ENCODE measurements around the gene ENDOU.
A peak's percentile ranks its signal among the peaks of the same experiment; 100 is the strongest.

Gene ENDOU

DNA sequence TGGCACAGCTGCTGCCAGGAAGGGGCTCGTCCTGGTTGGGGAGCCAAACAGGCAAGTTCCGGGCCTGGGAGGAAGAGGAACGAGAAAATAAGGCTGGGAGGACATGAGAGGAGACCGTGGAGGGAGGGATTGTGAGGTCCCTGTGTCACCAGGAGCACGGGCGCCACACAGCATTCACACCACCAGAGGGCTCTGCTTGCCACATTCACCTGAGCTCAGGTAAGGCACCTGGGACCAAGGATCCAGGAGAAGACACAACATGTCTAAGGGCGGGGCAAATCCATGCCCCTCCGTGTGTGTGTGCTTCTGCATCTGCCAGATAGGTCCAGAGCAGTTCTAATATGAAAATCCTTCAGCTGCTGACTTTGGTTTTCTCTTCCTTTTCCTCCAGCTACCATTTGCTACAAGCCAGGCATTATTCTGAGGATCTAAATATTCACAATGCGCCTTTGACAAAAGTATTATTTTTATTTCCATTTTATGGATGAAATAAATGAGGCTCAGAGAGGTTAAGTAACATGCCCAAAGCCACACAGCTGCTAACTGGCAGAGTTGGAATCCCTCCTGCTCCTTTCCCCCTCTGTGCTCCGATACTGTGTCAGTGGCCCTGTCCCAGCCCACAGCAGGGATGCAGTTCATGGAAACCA lies 18.8 kb upstream of the ENDOU start:
- no peak overlapping the region for H3K4me3 ChIP-seq (replicated peaks in 1 of 2; ENCODE audit: low read depth in 2 of 2, low read length in 2 of 2)
- DNase-seq (ENCODE audit: low read depth in 2 of 2), result no peak
- TF ChIP-seq, protein P1, sequence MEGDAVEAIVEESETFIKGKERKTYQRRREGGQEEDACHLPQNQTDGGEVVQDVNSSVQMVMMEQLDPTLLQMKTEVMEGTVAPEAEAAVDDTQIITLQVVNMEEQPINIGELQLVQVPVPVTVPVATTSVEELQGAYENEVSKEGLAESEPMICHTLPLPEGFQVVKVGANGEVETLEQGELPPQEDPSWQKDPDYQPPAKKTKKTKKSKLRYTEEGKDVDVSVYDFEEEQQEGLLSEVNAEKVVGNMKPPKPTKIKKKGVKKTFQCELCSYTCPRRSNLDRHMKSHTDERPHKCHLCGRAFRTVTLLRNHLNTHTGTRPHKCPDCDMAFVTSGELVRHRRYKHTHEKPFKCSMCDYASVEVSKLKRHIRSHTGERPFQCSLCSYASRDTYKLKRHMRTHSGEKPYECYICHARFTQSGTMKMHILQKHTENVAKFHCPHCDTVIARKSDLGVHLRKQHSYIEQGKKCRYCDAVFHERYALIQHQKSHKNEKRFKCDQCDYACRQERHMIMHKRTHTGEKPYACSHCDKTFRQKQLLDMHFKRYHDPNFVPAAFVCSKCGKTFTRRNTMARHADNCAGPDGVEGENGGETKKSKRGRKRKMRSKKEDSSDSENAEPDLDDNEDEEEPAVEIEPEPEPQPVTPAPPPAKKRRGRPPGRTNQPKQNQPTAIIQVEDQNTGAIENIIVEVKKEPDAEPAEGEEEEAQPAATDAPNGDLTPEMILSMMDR (IDR thresholded peaks at IDR 0.05; ENCODE audit: low read depth, low read length), result peak; percentile 40

DNA sequence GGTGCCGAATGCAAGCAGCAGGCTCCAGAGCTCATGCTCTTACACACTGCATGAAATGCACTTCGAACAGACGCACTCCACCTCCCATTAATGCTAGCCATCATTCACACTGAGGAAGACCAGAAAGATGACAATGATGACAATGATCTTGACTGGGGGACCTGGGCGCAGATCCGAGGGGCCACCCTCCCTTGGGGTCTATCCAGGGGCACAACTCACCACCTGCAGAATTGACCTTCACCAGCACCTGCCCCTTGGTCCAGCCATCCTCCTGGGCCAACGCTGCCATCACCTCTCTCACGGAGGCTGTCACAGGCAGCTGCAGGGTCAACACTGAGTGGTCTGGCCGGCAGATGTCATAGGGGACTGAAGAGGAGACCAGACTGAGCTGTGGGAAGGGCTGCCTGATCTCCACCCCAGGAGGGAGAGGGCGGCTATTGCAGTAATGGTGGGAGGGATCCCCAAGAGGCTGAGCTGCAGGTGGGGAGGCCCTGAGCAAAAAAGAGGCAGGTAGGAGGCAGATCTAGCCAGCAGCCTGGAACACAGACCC lies 18.1 kb upstream of the ENDOU start:
- DNase-seq (ENCODE audit: low read depth in 2 of 2), result no peak
- H3K4me3 ChIP-seq (replicated peaks in 1 of 2; ENCODE audit: low read depth in 2 of 2, low read length in 2 of 2), result no peak overlapping the region
- TF ChIP-seq, protein P1 (IDR thresholded peaks at IDR 0.05; ENCODE audit: low read depth, low read length), result no peak

DNA sequence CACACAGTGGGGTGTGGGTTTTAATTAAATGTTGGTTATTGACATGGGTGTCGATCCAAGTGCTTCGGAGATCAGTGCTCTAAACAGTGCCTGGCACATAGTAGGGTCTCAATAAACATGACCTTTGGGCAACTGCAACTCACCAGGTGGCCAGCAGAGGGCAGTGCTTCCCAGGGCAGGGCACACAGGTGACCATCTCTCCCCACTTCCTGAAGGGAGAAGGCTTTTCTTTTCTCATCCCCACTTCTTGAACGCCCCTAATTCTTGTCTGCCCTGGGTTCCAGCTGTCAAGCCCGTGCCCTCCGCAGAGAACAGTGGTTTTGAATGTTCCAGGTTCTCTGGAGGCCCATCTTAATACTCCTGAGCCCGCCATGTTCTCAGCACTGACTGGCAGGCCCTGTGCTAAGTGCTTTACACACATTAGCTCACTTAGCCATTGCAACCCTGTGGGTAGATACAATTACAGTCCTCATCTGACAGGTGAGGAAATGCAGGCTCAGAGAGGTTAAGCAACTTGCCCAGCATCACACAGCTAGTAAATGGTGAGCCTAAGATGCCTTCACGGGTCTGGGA lies 17.0 kb upstream of the ENDOU start:
- TF ChIP-seq, protein P1 (IDR thresholded peaks at IDR 0.05; ENCODE audit: low read depth, low read length), result peak; percentile 99
- no peak overlapping the region for H3K4me3 ChIP-seq (replicated peaks in 1 of 2; ENCODE audit: low read depth in 2 of 2, low read length in 2 of 2)
- peak; percentile 39 to 50 for DNase-seq (ENCODE audit: low read depth in 2 of 2)

DNA sequence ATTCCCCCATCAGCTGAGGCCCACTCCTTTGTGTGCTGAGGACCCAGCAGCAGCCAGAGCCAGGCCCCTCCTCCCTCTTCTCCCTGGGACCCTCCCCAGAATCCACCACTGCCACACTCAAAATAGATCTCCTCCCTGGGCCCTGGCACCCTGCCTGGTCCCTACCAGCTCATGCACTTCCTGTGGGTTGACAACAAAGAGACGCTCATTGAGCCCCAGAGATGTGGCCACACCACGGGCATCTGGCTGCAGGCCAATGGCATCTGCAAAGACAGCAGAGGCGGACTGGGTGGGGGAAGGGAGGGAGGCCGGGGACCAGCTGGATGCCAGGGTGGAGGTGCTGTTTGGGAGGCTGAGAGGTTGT lies 16.0 kb upstream of the ENDOU start:
- DNase-seq (ENCODE audit: low read depth in 2 of 2), result peak; percentile 16 to 50
- TF ChIP-seq, protein P1 (IDR thresholded peaks at IDR 0.05; ENCODE audit: low read depth, low read length), result no peak
- H3K4me3 ChIP-seq (replicated peaks in 1 of 2; ENCODE audit: low read depth in 2 of 2, low read length in 2 of 2), result no peak overlapping the region

DNA sequence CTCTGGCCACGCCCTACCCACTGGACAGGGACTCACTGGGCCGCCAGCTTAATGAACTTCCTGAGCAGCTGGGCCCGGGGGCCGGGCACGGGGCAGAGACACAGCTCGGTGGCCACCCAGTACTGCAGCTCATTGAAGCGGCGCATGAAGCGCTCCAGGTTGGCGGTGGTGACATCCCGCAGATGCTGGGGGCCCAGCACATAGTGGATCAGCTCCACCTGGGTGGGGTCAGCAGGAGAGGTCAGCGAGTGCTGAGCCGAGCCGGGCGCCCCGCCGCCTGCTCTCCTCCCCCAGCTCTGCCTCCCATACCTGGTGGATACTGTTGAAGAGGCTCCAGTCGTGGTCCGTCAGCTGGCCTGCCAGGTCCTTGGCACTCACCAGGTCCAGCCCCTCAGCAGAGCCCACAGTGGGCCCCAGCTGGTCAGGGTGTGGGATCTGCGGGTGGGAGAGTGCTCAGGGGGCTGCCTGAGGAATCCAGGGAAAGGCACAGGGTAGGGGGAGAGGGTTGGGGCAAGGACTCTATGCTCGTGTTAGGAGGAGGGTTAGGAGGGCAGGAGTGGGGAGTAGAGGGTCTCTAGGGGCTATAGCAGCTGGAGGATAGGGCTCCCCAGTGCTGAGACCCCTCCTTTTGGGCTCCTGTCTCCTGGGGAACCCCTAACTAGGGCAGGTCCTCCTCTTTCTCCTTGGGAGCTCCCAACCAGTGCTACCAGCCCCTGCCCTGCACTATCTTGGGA lies 15.5 kb upstream of the ENDOU start:
- TF ChIP-seq, protein P1 (IDR thresholded peaks at IDR 0.05; ENCODE audit: low read depth, low read length), result no peak
- no peak overlapping the region for H3K4me3 ChIP-seq (replicated peaks in 1 of 2; ENCODE audit: low read depth in 2 of 2, low read length in 2 of 2)
- no peak for DNase-seq (ENCODE audit: low read depth in 2 of 2)

DNA sequence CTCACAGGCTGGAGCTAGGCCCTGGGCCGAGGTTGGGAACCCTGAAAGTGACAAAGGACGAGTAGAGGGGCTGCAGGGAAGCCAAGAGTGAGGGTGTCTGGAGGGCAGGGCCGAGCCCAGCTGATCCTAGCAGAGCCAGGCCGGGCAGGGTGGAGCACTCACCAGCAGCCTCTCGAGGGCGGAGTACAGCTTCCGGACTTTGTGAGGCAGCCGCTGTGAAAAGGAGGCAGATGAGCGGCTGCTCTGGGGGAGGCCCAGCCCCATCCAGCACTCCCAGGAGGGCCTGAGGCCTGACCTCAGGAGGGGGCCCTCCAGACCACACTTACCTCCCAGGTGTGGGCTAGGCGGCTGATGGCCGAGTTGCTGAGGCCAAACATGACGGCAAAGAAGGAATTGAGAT lies 14.7 kb upstream of the ENDOU start:
- TF ChIP-seq, protein P1 (IDR thresholded peaks at IDR 0.05; ENCODE audit: low read depth, low read length), result no peak
- H3K4me3 ChIP-seq (replicated peaks in 1 of 2; ENCODE audit: low read depth in 2 of 2, low read length in 2 of 2), result no peak overlapping the region
- DNase-seq (ENCODE audit: low read depth in 2 of 2), result no peak
